ENCODE data around the gene PRDM2.

DNA sequence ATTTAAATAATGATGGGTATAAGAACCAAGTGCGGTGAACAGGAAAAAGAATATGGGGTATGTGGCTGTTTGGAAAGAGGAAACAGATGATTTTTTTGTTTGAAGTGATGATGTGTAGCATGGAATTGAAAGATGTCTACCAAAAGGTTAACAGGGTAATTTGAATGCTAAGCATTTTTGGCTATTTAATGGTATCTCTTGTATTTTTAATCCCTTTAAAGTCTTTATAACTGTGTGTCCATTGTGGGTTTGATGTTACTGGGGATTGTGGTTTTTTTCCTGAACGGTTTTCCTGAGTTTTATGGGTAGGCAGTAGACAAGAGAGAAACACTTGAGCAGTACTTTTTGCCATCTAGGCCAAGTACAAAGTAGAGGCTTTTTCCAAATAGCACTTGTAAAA lies 63.2 kb downstream of the PRDM2 start:
- no peak for TF ChIP-seq NR1H2 (CRISPR knock-in tag; IDR thresholded peaks at IDR 0.05; ENCODE audit: borderline replicate concordance, low read depth)
- no peak for TF ChIP-seq JUNB (CRISPR knock-in tag; IDR thresholded peaks at IDR 0.05; ENCODE audit: borderline replicate concordance)

Measured in HepG2 (cell line).